Fibroblast of the aortic adventitia (primary cell): Measurements from ENCODE around the gene TIMM9. TPM values are rescaled to one million over a fixed set of nuclear protein-coding genes. Genes with fewer than 3 reads are reported as not detected.

ENCODE experiments used
- DNase-seq: peaks from one replicate; pipeline ENCODE4 v3.0.0-alpha.2; 2010; ENCODE audit warnings: low read depth
- H3K4me3 ChIP-seq: 2 replicates; pipeline ENCODE4 v1.5.1; 2011; ENCODE audit warnings: low read depth, mild to moderate bottlenecking, control low read depth, low read length, moderate library complexity
- CTCF ChIP-seq: IDR thresholded peaks from 2 replicates; pipeline ENCODE4 v1.5.1; 2011; ENCODE audit warnings: mild to moderate bottlenecking, low read length, control low read depth, inconsistent platforms; ENCODE audit not compliant: insufficient read depth
- total RNA-seq: library from RNA; depleted of rRNA; stranded (reverse); fragments of >200 nt; gene quantifications from 2 replicates; pipeline ENCODE4 v1.2.3, GENCODE V29; 2012; ENCODE audit warnings: low replicate concordance

The TIMM9 gene
- total RNA-seq, 1 donor: 44.4 TPM

GRCh38 chr14:58398895-58399294 is 28.4 kb downstream of the TIMM9 start:
- DNase-seq: no peak
- H3K4me3 ChIP-seq: no peak overlapping the region
- no peak for TF ChIP-seq CTCF

- no peak for TF ChIP-seq CTCF
- H3K4me3 ChIP-seq: no peak overlapping the region
- DNase-seq: no peak
Measured at GRCh38 chr14:58398495-58398894, 28.8 kb downstream of the TIMM9 start.

GRCh38 chr14:58397156-58397555 is 30.2 kb downstream of the TIMM9 start:
- H3K4me3 ChIP-seq: no peak overlapping the region
- TF ChIP-seq CTCF: no peak
- DNase-seq: no peak

- peak within 1 kb of the TSS; percentile 60 for H3K4me3 ChIP-seq
- peak; percentile 37 for TF ChIP-seq CTCF
- DNase-seq: peak; percentile 48
Measured at GRCh38 chr14:58395812-58396788, 31.2 kb downstream of the TIMM9 start, which contains the start of gene TOMM20L. Gene TOMM20L, plus strand, starts transcription at chr14:58395930. Its CDS starts 28 bp downstream, at chr14:58395958.

- DNase-seq: no peak
- TF ChIP-seq CTCF: no peak
- H3K4me3 ChIP-seq: peak overlapping the region; percentile 60
Measured at GRCh38 chr14:58395562-58395811, 31.8 kb downstream of the TIMM9 start.

GRCh38 chr14:58390830-58391229 is 36.5 kb downstream of the TIMM9 start:
- no peak overlapping the region for H3K4me3 ChIP-seq
- no peak for DNase-seq
- TF ChIP-seq CTCF: no peak
